A549 (cell line): ENCODE results near the gene CDK14. TPM values are rescaled to one million over a fixed set of nuclear protein-coding genes. Genes with fewer than 3 reads are reported as not detected.

Experiments
- ATAC-seq, 2 experiments: fragments of 200-7000 bp in 1 of 2; fragments of >200 bp in 1 of 2; cut with Nextera tagmentation in 1 of 2; cut with Tn5 transposase in 1 of 2; 3 replicates each; pipeline versions ENCODE4 v1.8.0 to v1.9.1; 2018 to 2020; ENCODE audit warnings: mild to moderate bottlenecking in 1 of 2, moderate library complexity in 1 of 2
- CTCF ChIA-PET: fragments of 300-600 bp; sonication (Branson Sonifier 250); formaldehyde crosslinking; extraction: SDS; loops from one replicate; lab custom pipeline; 2021; ENCODE audit warnings: antibody characterized with exemption, inconsistent platforms; lab: Yijun Ruan, JAX
- POLR2A ChIA-PET: fragments of 350-600 bp; formaldehyde crosslinking; extraction: SDS; loops from one replicate; lab custom pipeline; 2021; ENCODE audit warnings: antibody characterized with exemption, inconsistent platforms; lab: Yijun Ruan, JAX
- DNase-seq, 2 experiments: peaks; one replicate each; pipeline versions ENCODE4 v3.0.0 to v3.0.0-alpha.2; 2011 to 2016; ENCODE audit warnings: low read depth in 1 of 2, low spot score in 1 of 2
- FAIRE-seq: peaks from 2 replicates; lab custom pipeline; 2011; peaks lifted over from hg19 to GRCh38; lab: Jason Lieb, UNC
- H3K27ac ChIP-seq, 2 experiments: fragments of >200 bp; sonication (Bioruptor Twin); formaldehyde crosslinking; 3 replicates each; pipeline ENCODE4 v1.5.1; 2016 to 2017
- H3K4me1 ChIP-seq: fragments of >200 bp; sonication (Bioruptor Twin); formaldehyde crosslinking; 3 replicates; pipeline ENCODE4 v1.6.1; 2016
- H3K4me2 ChIP-seq: fragments of >200 bp; sonication (Bioruptor Twin); formaldehyde crosslinking; 3 replicates; pipeline ENCODE4 v1.6.1; 2016
- H3K4me3 ChIP-seq: fragments of >200 bp; sonication (Bioruptor Twin); formaldehyde crosslinking; 3 replicates; pipeline ENCODE4 v1.5.1; 2016
- H3K9me3 ChIP-seq: fragments of >200 bp; sonication (Bioruptor Twin); formaldehyde crosslinking; 3 replicates; pipeline ENCODE4 v1.6.1; 2016
- BHLHE40 ChIP-seq: IDR thresholded peaks from 2 replicates; pipeline ENCODE4 v1.6.1; 2012; ENCODE audit warnings: low read depth, low read length, inconsistent platforms
- CBX2 ChIP-seq: fragments of 200-600 bp; sonication (generic); IDR thresholded peaks from 2 replicates; pipeline ENCODE4 v1.6.1; 2016; ENCODE audit warnings: low read depth, mild to moderate bottlenecking, borderline replicate concordance
- CEBPB ChIP-seq, 2 experiments: fragments of >200 bp in 1 of 2; sonication (Bioruptor Twin) in 1 of 2; formaldehyde crosslinking in 1 of 2; IDR thresholded peaks; 2 replicates each; pipeline ENCODE4 v1.6.1; 2012 to 2016
- CHD2 ChIP-seq: fragments of 150-350 bp; IDR thresholded peaks from 2 replicates; pipeline ENCODE4 v1.6.1; 2014; ENCODE audit warnings: low read length; ENCODE audit not compliant: partially characterized antibody
- ESRRA ChIP-seq: fragments of 150-350 bp; IDR thresholded peaks from 2 replicates; pipeline ENCODE4 v1.6.1; 2014; ENCODE audit warnings: mild to moderate bottlenecking, low read length, borderline replicate concordance
- GATA3 ChIP-seq: IDR thresholded peaks from 2 replicates; pipeline ENCODE4 v1.6.1; 2012; ENCODE audit warnings: borderline replicate concordance
- HDAC2 ChIP-seq: fragments of 200-600 bp; sonication (generic); IDR thresholded peaks from 2 replicates; pipeline ENCODE4 v1.6.1; 2016
- HMGXB4 ChIP-seq: fragments of 250-450 bp; sonication (Bioruptor Pico); IDR thresholded peaks from 2 replicates; pipeline ENCODE4 v1.5.0; 2021; ENCODE audit warnings: mild to moderate bottlenecking, moderate library complexity, borderline replicate concordance
- HOXB13 ChIP-seq: fragments of 250-450 bp; sonication (Bioruptor Pico); IDR thresholded peaks from 2 replicates; pipeline ENCODE4 v1.5.0; 2020; ENCODE audit warnings: low read depth, mild to moderate bottlenecking, moderate library complexity
- HOXB5 ChIP-seq: fragments of 250-450 bp; sonication (Bioruptor Pico); IDR thresholded peaks from 2 replicates; pipeline ENCODE4 v1.5.0; 2020; ENCODE audit warnings: mild to moderate bottlenecking, moderate library complexity
- MAFK ChIP-seq: fragments of 450-650 bp; IDR thresholded peaks from 2 replicates; pipeline ENCODE4 v1.6.1; 2014; ENCODE audit not compliant: partially characterized antibody
- PHF8 ChIP-seq: fragments of 200-600 bp; sonication (generic); IDR thresholded peaks from 2 replicates; pipeline ENCODE4 v1.6.1; 2016; ENCODE audit warnings: low read depth, mild to moderate bottlenecking, antibody characterized with exemption, moderate library complexity, borderline replicate concordance
- RARB ChIP-seq: fragments of 250-450 bp; sonication (Bioruptor Pico); IDR thresholded peaks from 2 replicates; pipeline ENCODE4 v1.8.0; 2021; ENCODE audit warnings: mild to moderate bottlenecking, moderate library complexity
- RCOR1 ChIP-seq: fragments of 150-350 bp; IDR thresholded peaks from 2 replicates; pipeline ENCODE4 v1.6.1; 2014; ENCODE audit warnings: antibody characterized with exemption, low read length, low read depth
- REST ChIP-seq: fragments of 200-600 bp; sonication (generic); IDR thresholded peaks from 2 replicates; pipeline ENCODE4 v1.6.1; 2016; ENCODE audit warnings: antibody characterized with exemption, mild to moderate bottlenecking, moderate library complexity
- RFX5 ChIP-seq: fragments of 450-650 bp; IDR thresholded peaks from 2 replicates; pipeline ENCODE4 v1.7.1; 2014; ENCODE audit warnings: antibody characterized with exemption, mild to moderate bottlenecking, moderate library complexity
- TFCP2L1 ChIP-seq: fragments of 250-450 bp; sonication (Bioruptor Pico); IDR thresholded peaks from 2 replicates; pipeline ENCODE4 v1.5.0; 2021; ENCODE audit warnings: mild to moderate bottlenecking
- USF2 ChIP-seq: fragments of 450-650 bp; IDR thresholded peaks from 2 replicates; pipeline ENCODE4 v1.6.1; 2014; ENCODE audit warnings: antibody characterized with exemption
- ZNF302 ChIP-seq: fragments of 250-450 bp; sonication (Bioruptor Pico); IDR thresholded peaks from 2 replicates; pipeline ENCODE4 v1.9.0; 2021; ENCODE audit warnings: inconsistent platforms, mild to moderate bottlenecking, moderate library complexity
- WGBS: methylation state at CpG from one replicate; pipeline ENCODE4 v1.1.6; 2017; ENCODE audit errors: missing lambda C conversion rate; 5-methylcytosine and 5-hydroxymethylcytosine counted together
- polyA plus RNA-seq, 4 experiments: library from polyadenylated mRNA; depleted of rRNA in 3 of 4; stranded (reverse); fragments of >200 nt; fragmentation: RNase III in 1 of 4; extraction: RNeasy Plus Mini Kit Qiagen cat#74134 plus additional on column Dnase treatment in 1 of 4; gene quantifications; 2 replicates in 3 of 4; 3 replicates in 1 of 4; pipeline ENCODE4 v1.2.3, GENCODE V29; 2011 to 2017

The CDK14 gene
- polyA plus RNA-seq, 2 of the 4 experiments (the other 2 are of a cell fraction) = 0.21 to 0.23 TPM

- H3K27ac ChIP-seq = no peak overlapping the region
- DNase-seq = no peak
- H3K4me1 ChIP-seq = no peaks in the 10 kb centered on the region
- H3K4me2 ChIP-seq = no peak overlapping the region
- ChIA-PET CTCF (no interaction called here), POLR2A (no interaction called here)
- H3K4me3 ChIP-seq = no peak overlapping the region
- TF ChIP-seq MAFK = peak; percentile 86
- no peak for TF ChIP-seq ZNF302 (CRISPR knock-in tag)
- no peaks in the 10 kb centered on the region for H3K9me3 ChIP-seq
- FAIRE-seq = no peak
- no peak for ATAC-seq
- 17% methylated on average over 1 of the region's 1 CpG for WGBS
Measured at GRCh38 chr7:90951229-90951628, 355.1 kb downstream of the CDK14 start.

GRCh38 chr7:90951986-90952954 lies 356.1 kb downstream of the CDK14 start:
- Histone ChIP-seq H3K4me2 (no peak overlapping the region), H3K4me3 (no peak overlapping the region), H3K27ac (no peak overlapping the region), H3K4me1 (no peaks in the 10 kb centered on the region), H3K9me3 (no peaks in the 10 kb centered on the region)
- TF ChIP-seq REST (no peak), MAFK (peak; percentile 54)
- no peak for ATAC-seq
- ChIA-PET CTCF (interaction anchor here (0.6 kb wide), 1 partner anchor 245 kb away, joined by 3 read pairs; no protein-coding TSS in a partner anchor), POLR2A (no interaction called here)
- FAIRE-seq = no peak
- DNase-seq = no peak
- 21% methylated on average over 7 of the region's 7 CpGs for WGBS

- POLR2A ChIA-PET = no interaction called here
- 6% methylated on average over 3 of the region's 3 CpGs for WGBS
- no peak for ATAC-seq
- no peak overlapping the region for H3K4me3 ChIP-seq
- no peak for DNase-seq
- no peak for TF ChIP-seq PHF8
- TF ChIP-seq ESRRA = no peak
- TF ChIP-seq RCOR1 = no peak
- TF ChIP-seq CEBPB (IDR thresholded peaks at IDR 0.05) = no peak
- TF ChIP-seq HDAC2 = no peak
- no peak for TF ChIP-seq HMGXB4 (CRISPR knock-in tag)
- no peak for TF ChIP-seq ZNF302 (CRISPR knock-in tag)
- TF ChIP-seq USF2 = no peak
- no peak for TF ChIP-seq RARB
- TF ChIP-seq HOXB13 (CRISPR knock-in tag) = no peak
- TF ChIP-seq HOXB5 (CRISPR knock-in tag) = no peak
- TF ChIP-seq MAFK = no peak
- no peak for TF ChIP-seq RFX5
- TF ChIP-seq TFCP2L1 (CRISPR knock-in tag) = no peak
- no peak for TF ChIP-seq BHLHE40
- no peak for TF ChIP-seq GATA3
- TF ChIP-seq CHD2 = no peak
- no peak for TF ChIP-seq CBX2
- TF ChIP-seq, all 56 proteins: peak for 0
- H3K4me1 ChIP-seq = no peaks in the 10 kb centered on the region
- H3K4me2 ChIP-seq = no peak overlapping the region
- H3K27ac ChIP-seq = no peak overlapping the region
- CTCF ChIA-PET = no interaction called here
- no peaks in the 10 kb centered on the region for H3K9me3 ChIP-seq
- no peak for FAIRE-seq
Measured at GRCh38 chr7:90955641-90956207, 359.6 kb downstream of the CDK14 start.
